Left lobe of liver (tissue), 2 donors: ENCODE measurements around the gene STAT1. TPM values are rescaled to one million over a fixed set of nuclear protein-coding genes. Genes with fewer than 3 reads are reported as not detected.

Experiments
- ATAC-seq: fragments of 200-7000 bp; cut with Tn5 transposase; one replicate; pipeline ENCODE4 v1.9.1; 2020; ENCODE audit warnings: mild to moderate bottlenecking, moderate library complexity
- DNase-seq: peaks from one replicate; pipeline ENCODE4 v3.0.0-alpha.2; 2020; ENCODE audit warnings: low spot score
- total RNA-seq: library from RNA; stranded (reverse); gene quantifications from one replicate; pipeline ENCODE4 v1.2.1, GENCODE V29; 2021
- donor health status: DM: no; HTN: no; CAD: no; lungs with moderate emphysema.
- donor health status: DM: no; HTN: yes; CAD: no.

STAT1 gene
- 26.1 TPM for total RNA-seq

DNA sequence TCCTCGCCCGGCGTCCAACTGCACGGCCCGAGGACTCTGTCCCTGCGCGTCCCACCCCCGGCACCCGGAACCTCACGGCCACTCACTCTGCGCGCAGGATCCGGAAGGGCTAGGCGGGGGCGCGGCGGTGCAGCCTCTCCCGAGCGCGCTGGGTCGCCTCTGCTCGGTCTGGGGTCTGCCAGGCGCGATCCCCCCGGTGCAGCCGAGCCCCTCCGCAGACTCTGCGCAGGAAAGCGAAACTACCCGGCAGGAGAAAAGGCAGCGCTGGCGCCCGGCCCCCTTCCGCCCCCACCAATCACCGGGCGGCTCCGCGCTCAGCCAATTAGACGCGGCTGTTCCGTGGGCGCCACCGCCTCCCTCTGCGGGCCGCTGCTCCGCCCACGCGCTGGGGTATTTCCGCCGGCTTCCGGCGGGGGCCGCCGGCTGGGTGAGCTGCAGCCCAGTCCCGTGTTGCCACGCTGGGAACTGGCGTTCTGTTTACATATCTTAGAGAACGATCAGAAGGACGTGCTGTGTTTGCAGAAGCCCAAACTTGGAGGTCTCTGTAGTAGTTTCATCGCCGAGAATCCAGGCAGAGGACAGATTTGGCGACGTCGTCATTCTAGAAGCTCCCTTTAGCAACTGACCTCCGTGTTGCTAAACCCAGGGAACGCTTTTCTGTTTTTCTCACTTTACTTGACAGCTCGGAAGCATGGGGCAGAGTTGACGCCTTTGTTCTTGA lies at the start of gene STAT1:
Gene STAT1, minus strand, starts transcription at position 240 of the 721 bp plus-strand sequence. CDS start 4,168 bp downstream, outside the sequence.
- peak; percentile 97 for ATAC-seq
- peak; percentile 96 for DNase-seq

DNA sequence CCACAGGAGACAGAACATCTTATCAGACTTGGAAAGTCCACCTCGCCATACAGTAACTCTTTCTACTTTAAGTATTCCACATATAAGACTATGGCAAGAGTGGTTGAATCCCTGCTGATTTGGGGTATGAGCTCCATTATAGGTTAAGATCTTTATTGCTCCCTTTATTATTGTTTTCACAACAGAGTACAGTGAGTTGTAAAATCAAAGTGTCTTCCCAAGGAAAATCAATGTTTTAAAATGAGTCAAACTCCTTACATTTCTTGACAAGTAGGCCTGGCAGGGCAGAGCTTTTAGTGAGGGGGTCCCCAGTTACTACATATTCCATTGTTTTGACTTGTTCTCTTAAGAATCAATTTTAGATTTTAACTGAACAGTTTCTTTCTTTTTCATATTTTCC lies 49.6 kb upstream of the STAT1 start:
- DNase-seq (no peak), ATAC-seq (no peak)

DNA sequence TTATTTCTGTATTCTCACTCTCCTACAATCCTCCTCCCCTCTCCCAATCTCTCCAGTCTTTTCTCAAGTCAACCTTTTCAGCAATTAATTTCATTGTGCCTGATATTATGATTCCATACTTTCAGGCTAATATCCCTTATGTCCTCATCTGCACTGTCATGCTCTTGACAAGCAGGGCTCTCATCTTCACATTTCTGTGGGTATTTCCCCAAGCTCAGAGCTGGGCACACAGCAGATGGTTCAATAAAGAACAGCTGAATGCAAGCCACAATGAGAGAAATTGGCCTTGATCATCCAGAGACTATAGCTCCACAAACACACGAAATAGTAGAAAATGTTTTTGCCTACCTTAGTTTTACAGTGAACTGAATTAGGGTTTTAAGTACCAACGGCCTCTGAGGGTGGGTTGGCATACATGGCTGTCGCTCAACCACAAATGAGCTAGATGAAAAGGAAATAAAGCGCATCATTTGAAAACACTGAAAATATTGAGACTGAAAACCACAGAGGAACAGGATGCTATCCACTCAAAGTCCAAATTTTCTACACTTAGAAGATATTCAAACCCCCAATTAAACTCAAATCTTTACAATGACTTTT lies 47.5 kb upstream of the STAT1 start:
- ATAC-seq (no peak), DNase-seq (no peak)

DNA sequence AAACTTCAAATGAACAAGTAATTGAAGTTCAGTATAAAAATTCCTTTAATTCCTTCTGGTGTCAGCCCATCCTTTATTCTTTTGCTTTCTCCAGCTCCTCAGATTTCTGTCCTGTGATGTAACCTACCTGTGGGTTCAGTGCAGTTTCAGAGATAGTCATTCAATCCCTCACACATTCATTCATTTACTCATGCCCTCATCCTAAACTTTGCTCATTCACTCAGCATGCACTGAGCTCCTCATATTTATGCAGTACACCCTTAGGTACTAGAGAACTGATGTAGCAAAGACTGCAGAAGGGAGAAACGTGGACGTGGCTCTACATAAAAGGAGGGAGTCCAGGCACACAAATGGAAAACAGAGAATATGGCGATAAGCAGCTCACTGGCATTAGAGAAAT lies 45.3 kb upstream of the STAT1 start:
- ATAC-seq (no peak), DNase-seq (no peak)

DNA sequence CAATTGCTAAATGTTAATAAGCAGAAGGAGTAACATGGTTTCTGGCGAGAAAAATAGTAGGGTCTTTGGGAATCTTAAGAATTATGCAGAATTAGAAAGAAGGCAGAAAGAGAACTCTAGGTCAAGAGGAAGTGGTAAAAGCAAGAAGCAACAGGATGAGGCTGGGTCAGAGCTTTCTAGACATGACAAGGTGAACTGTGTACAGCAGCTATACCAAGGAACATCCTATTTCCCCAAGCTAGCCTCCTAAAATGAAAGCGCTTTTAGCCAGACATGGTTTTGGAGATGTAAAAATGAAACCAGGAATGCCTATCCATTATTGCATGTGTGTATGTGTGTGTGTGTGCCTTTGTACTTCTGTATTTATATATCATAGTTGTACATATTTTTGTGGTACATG lies 42.3 kb upstream of the STAT1 start:
- ATAC-seq, result no peak
- DNase-seq, result no peak

DNA sequence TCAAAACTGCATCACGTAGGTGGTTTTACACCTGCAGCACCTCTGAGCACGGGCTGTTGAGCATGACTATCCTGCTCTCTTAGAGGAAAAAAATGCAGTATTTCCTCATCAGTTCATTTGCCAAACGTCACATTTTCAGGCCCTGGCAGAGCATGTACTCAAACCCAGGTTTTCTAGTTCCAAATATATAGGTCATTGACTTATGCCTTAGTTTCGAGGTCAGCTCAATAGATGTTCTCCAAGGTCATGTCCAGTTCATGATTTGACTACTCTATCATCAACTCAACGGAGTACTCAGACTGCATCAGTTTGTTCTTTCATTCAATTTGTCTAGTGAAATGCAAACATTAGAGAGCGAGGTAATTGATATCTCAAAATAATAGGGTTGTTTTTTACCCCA lies 39.3 kb upstream of the STAT1 start:
- ATAC-seq (no peak), DNase-seq (no peak)

DNA sequence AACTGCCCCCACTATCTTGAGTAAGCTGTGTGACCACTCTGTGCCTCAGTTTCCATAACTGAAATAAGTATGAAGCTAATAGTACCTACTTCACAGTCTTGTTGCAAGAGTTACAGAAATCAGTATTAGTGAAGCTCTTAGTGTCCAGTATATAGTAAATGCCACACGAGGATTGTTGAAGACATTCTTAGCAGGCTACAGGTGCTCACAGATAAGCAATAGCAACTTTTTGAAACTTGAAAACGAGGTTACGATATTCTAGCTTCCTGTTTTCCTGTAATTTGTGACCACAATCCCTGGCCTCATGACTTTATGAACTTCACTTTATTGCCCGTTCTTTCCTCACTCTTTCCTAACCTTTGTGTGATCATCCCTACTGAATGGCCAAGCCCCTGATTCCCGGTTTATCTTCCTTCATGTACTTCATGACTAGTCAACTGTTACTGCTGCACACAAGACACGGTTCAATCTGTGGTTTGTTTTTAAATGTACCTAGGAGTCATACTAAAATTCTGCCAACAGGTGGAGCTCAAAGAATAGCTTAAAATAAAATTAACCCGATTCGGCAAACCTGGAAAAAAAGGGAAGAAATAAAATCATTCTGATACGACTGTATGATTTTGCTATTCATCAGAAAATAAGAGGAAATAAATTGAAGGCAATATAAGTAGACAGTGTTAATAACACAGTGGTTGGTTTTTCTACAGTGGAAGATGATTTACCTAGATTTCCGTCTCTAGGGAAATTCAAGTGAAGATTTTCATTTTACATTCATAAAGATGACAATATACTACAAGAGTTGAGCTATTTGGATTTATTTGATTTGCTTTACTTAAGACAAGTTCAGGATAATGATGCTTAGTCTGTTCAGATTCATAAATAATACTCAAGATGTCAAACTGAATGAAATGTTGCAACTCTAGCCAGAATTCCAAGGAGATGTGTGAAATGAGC lies 38.1 kb upstream of the STAT1 start:
- no peak for DNase-seq
- peak; percentile 72 for ATAC-seq

DNA sequence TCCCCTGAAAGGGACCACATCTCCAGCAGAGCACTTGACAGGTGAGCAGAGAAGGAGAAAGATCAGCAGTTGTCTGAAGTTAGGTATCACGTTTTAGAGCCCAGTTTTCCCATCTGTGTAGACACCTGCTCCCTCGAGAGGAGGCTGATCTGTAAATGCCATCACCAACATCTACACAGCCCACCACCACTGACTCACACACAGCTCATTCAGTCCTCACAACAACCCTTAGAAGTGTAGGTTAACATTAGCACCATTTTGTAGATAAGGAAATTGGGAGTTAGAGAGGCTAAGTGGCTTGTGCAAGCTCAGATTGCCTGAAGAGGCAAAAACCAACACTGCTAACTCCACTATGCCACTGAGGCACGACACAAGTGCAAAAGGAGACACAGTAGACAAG lies 37.2 kb upstream of the STAT1 start:
- ATAC-seq (no peak), DNase-seq (no peak)

DNA sequence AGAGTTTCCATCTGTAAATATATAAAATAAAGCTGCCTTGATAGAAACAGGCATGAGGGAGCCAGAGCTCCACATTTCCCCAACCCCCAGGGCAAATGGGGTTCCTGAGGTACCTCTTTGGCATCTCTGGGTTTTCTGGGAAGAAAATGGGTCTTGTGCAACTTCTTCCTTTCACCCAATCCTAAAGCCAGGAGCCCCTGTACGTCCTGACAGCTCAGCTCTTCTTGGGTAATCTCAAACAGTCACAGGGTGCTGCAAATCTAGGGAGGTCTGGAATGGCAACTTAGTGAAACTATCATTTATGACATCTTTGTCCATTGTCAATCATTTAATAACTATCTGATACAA lies 36.6 kb upstream of the STAT1 start:
- no peak for DNase-seq

DNA sequence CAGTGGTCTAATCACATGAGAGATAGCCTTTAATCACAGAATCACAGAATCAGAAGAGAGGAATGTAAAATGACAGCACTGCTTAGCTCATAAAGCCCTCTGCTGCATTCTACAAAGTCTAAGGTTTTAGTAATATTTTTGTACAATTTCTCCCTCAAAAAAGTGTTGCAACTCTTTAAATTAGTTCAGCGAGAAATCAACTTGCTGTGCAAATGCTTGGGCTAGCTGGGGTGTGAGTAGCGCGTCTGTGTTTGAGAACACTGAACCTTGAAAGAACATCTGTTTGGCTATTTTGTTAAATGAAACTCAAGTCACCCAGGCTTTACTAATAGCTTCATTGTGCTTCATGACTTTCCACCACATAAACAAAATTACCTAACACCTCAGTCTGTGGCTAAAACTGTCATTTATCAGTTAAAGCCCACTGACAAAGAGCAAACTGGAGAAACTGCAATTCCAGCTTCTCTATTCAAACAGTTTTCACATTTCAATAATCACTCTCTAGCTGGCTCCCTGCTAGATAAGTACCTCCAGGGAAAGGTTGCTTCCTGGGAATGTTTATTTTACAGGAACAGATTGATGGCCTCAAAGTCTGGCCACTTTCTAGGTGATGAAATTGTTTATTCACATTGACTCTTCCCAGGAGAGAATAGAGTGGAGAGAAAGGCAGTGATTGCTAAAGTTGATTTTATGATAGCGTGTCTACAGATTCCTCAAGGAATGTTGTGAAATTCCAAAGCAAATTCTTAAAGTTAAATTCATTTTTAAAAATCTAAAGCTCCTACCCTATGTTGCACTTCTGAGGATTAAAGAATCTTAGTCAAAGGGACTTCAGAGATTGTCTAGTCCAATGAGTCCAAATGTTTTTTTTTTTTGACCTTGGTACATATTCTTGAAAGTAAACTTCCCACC lies 36.0 kb upstream of the STAT1 start:
- no peak for DNase-seq
- ATAC-seq, result peak; percentile 90

More for the DNA sequence above, 36.6 kb upstream of the STAT1 start:
- ATAC-seq, result no peak

DNA sequence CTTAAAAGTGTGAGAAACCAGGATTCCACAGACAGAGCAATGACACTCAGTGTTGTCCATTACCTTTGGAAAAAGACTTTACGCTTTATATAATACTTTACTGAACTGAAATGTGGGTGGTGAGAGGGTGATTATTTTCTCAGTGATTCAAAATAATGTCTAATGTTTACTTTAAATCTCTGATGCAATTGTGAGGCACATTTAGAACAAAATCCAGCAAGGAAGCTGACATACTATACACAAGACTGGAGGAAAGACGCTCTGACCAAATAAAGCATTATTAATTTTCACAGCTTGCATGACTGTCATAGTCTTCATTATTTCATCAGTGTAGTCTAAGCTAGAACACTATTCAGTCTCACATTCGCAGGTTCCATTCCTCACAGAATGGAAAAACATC lies 34.1 kb upstream of the STAT1 start:
- ATAC-seq, result no peak
- DNase-seq, result no peak

DNA sequence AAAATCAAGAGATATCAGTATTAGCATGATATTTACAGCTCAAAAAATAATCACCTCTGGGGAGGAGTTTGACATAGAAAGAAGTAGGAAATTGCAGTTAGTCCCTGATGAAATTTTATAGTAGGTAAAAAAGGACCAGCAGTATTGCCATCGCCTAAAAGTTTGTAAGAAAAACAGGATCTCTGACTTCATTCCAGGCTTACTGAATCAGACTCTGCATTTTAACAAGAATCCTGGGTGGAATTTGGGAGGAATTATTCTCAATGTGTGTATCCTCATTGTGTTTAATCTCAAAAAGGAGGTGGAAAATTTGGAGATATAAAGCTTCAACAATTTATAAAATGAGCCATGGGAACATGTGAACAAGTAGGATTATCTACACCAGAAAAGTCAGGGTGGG lies 31.2 kb upstream of the STAT1 start:
- DNase-seq (no peak), ATAC-seq (no peak)

DNA sequence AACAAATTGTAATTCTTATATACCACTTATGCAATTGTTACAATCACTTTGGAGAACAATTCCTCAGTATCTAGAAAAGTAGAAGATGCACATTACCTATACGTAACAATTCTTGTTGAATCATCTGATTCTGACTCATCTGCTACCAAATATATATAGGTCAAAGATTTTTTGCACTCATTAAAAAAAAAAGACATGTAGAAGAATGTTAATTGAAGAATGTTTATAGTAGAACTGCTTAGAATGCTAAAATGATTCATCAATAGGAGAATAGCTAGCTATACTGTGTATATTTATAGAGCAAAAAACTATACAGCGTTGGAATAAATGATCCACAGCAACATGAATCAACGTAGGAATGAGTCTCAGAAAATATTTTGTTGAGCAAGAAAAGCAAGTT lies 29.5 kb upstream of the STAT1 start:
- ATAC-seq (no peak), DNase-seq (no peak)

DNA sequence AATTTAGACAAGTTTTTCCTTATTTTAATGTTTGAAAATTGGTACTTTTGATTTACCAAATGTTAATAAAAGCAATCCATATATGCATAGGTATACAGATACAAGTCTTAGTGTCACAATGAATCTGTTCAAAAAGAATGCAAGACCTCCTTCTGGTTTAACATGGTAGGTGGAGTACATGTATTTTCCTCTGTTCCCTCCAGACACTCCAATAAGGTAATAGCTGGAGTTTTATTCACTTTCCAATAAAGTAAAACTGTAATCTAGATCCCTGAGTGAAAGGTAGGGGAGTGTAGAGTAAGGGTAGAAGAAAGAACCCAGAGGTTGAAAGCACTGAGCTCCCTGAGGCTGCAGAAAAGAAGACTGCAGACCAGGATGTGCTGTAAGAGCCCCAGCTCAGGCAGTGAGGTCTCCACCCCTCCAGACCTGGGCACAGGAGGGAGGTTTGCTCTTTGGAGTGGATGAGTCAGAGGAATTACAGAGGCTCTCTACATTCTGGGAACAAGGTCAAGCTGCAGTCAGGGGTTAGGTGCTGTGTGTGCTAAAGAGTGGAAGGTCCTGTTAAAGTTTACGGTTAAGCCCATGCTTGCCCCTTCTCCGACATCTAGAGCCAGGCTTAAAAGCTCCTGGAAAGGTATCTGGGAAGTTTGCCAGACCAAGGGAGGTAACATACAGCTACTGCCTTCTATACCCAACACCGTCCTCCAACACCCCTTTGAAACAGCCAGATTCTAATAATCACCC lies 27.6 kb upstream of the STAT1 start:
- no peak for DNase-seq
- ATAC-seq, result peak; percentile 56

DNA sequence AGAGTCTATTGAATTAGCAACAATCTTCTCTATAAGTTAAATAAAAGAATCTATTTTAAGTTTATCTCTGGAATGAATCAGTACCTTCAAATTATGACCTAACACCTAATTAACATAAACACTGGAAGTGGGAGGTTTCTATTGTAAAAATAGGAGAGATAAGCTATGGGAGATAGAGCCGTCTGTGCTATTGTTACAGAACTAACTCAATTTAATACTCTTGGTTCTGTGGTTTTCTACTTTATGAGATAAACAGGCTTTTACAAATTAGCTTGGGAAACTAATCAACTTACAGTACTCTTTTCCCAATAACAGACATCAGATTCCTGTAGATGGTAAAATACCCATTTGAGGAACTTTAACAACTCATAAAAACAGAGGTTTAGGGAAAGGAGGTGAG lies 25.6 kb upstream of the STAT1 start:
- DNase-seq (no peak), ATAC-seq (no peak)

DNA sequence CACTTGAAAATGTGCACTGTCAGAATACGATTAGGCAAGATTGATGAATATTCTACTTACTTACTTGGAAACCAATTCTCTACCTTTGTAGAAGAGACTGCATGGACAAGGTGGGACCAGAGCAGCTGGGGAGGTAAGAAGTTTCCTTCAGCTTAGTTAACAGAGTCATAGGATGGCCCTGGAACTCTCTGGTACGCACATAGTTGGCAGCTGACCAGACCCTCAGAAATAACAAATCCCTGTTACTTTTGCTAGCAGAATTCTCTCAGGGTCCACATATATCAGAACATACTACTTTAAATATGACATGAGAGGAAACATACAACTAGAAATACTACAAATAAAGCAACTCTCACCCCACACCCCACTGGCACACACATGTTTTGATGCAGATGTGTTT lies 24.8 kb upstream of the STAT1 start:
- no peak for DNase-seq

DNA sequence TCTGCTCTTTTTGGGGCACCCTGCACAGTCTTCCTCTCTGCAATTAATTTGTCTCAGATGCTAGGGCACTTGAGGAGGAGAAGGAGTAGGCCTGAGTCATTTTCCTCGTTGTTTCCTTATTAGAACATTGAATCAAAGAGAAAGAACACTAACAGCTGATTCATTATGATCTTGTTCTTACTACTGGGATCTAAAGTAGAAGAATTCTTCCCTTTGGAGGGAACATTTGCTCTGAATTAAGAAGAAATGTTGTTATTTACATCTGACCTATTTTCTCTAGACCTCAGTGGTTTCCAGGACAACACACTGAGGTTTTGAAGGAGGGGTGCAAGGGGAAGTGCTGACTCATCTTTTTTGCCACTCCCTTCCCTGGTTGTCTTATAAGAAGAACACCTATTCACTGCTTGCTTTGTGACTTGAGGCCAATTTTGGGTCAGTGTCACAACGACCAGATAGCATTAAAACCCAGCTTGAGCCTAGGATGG lies 24.3 kb upstream of the STAT1 start:
- ATAC-seq (no peak), DNase-seq (no peak)

More for the DNA sequence above, 24.8 kb upstream of the STAT1 start:
- no peak for ATAC-seq

DNA sequence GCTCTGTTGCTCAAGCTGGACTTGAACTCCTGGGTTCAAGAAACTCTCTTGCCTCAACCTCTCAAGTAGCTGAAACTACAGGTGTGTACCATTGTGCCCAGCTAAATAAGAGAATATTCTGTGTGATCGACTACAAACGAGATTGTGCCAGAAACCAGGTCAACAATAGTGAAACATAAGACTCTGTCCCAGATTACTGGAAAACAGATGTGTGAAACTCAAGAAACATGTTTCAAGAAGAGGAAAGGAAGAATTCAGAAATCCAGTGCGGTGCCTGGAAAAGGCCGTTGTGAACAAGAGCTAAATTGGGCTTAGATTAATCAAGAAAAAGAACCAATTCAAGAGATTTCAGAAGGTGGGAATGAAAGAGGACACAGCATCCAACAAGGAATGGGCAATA lies 23.4 kb upstream of the STAT1 start:
- no peak for ATAC-seq
- no peak for DNase-seq

DNA sequence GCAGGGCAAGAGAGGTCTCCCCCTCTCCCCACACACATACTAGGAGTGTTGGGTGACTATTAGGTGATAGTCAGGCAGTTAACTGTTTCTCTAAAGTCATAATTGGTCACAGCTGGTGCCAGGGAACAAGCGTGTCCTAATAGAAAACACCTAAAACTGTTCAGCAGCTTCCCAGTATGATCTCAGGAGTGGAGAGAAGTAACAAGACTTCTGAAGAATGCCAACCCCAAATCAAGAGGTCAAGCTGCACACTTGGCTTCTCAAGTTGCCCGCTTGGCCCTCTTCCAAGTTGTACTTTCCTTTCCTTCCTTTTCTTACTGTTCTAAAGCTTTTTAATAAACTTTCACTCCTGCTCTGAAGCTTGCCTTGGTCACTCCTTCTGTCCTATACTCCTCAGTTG lies 22.4 kb upstream of the STAT1 start:
- ATAC-seq (no peak), DNase-seq (no peak)
